ENCODE measurements around the gene UBE3C.
"Not testable (repeated sequence)": the region's sequence is repeated elsewhere in the genome, so short reads cannot be mapped to it uniquely, and the experiment has no call there.

The UBE3C gene

GRCh38 chr7:157138424-157139110 is at the start of gene UBE3C:
Gene UBE3C, plus strand, starts transcription at chr7:157138926. Its CDS starts 347 bp downstream, at chr7:157139273.
- peak; percentile 79 for DNase-seq

DNA sequence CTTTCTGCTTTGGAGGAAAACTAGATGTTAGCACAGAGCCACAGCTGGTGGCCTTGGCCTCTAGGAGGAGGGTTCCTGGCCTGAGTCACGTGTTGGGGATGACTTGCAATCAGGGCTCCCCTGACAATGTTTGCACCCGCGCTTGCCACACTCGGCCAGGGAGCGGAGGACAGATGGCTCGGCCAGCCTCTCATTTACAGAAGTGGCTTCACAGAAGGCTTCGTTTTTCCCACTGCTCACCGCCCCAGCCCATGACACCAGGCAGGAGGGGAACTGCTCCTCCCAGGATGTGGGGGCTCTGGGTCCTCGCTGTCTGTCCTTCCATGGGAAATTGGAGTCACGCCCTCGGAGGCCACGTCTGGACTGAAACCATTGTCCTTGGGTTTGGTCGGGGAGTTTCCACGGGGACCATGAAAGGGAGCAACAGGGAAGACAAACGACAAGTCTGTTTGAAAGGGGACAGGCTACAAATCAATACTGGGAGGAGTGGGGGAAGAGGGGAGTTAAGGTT is 49.6 kb upstream of the UBE3C start:
- DNase-seq = no peak

DNA sequence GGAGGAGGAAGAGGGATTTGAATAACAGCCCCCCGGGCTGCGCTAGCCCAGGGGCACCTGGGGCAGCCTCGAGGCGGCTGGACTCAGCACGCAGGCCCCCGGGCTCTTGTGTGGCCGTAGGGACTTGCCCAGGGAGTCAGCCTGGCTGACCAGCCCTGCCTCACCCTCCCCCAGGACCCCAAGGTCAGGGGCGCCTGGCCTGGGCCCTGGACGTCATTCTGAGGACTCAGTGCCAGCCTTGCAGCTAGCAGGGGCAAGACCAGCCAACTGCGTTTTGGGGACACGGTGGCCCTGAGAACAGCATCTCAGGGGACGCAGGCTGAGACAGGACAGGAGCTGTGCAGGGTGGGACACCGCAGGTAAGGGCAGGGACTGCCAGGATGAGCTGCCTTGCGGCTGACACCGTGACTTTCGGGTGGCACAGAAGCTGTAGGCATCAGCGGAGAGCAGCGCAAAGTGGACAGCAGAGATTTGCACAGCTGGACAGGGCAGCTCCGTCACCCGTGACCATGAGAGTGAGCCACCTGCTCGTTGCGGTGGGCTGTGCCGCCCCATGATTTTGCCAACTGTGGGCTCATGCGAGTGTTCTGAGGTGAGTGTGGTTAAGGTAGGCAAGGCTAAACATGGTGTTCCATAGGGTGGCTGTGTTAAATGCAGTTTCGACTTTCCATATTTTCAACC is 48.1 kb upstream of the UBE3C start:
- no peak for DNase-seq

GRCh38 chr7:157096286-157097055 is 42.3 kb upstream of the UBE3C start:
- no peak for DNase-seq

- DNase-seq = no peak
These were observed 41.7 kb upstream of the UBE3C start for GRCh38 chr7:157097056-157097329.

- no peak for DNase-seq
These were observed 41.2 kb upstream of the UBE3C start for GRCh38 chr7:157097569-157097968.

GRCh38 chr7:157100005-157100404 is 38.7 kb upstream of the UBE3C start:
- not testable (repeated sequence) for DNase-seq

DNA sequence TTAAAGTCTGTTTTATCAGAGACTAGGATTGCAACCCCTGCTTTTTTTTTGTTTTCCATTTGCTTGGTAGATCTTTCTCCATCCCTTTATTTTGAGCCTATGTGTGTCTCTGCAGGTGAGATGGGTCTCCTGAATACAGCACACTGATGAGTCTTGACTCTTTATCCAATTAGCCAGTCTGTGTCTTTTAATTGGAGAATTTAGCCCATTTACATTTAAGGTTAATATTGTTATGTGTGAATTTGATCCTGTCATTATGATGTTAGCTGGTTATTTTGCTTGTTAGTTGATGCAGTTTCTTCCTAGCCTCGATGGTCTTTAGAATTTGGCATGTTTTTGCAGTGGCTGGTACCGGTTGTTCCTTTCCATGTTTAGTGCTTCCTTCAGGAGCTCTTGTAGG is 35.1 kb upstream of the UBE3C start:
- DNase-seq = not testable (repeated sequence)

DNA sequence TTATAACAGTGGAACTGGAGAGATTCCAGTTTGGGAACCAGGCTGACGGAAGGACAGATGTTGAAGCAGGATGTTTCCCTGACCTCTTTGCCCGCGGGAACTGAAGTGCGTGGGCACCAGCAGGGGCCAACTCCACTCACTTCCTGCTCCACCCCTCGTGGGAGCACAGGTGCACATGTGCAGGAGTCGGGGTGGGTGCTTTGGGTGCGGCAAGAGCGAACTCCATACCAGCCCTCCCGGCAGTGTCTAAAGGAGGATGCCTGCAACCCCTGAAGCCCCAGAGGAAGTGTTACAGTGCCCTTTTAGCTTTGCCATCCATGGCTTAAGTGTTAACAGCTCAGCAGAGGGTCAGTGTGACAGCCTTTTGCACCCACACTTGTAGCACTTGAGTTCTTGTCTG is 27.4 kb upstream of the UBE3C start:
- no peak for DNase-seq

DNA sequence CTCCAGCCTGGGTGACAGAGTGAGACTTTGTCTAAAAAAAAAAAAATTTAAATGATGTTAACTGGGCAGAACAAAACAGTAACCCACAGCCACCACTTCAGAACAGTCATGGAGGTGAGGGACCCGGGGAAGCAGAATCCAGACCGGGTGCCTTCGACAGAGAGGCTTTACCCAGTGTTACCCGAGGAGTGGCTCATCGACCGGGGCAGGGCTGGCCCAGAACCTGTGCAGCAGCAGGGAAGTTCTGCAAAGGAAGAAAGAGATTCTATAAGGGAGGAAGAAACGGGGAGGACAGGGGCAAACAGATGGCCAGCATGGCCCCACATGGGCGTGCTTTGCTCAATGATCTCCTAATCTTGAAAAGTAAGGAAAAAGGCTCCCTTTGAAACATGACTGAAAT is 26.0 kb upstream of the UBE3C start:
- no peak for DNase-seq

- no peak for DNase-seq
These were observed 25.1 kb upstream of the UBE3C start for GRCh38 chr7:157113607-157114006.

DNA sequence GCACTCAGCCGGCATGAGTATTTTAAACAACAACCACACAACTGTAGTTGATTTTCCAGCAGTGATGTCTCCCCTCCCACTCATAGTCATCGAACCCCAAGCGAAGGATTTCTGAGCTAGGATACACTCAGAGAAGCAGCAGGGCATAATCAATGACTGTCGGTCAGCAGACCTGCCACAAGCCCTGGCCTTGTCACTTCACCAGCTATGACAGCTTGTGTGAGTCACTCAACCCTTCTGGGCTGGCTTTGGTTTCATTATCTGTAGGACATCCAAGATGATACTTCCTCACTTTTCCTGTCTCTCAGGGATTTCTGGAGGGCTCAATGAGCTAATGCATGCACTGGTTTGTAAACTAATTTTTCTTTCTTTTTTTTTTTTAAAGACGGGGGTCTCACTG is 22.0 kb upstream of the UBE3C start:
- DNase-seq = no peak

- no peak for DNase-seq
These were observed 20.9 kb upstream of the UBE3C start for GRCh38 chr7:157117796-157118195.

DNA sequence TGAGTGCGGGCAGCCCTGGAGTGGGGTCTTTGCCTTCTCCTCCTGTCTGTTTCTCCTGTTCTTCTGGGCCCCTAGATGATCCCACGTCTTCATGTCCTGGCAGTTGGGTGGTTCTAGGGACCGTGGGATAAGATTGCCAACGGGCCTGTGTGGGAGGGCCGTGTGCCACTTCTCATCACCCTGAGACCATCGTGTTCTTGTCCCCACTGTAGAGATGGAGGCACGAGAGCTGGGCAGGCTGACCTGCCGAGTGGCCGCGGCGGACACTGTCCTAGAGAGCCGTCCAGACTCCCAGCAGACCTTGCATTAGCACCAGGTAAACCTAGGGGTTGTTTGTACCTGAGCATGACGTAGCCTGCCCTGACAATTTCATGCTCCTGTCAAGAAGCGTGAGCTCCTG is 18.5 kb upstream of the UBE3C start:
- DNase-seq = no peak

- DNase-seq = no peak
These were observed 17.5 kb upstream of the UBE3C start for GRCh38 chr7:157121184-157121715.

DNA sequence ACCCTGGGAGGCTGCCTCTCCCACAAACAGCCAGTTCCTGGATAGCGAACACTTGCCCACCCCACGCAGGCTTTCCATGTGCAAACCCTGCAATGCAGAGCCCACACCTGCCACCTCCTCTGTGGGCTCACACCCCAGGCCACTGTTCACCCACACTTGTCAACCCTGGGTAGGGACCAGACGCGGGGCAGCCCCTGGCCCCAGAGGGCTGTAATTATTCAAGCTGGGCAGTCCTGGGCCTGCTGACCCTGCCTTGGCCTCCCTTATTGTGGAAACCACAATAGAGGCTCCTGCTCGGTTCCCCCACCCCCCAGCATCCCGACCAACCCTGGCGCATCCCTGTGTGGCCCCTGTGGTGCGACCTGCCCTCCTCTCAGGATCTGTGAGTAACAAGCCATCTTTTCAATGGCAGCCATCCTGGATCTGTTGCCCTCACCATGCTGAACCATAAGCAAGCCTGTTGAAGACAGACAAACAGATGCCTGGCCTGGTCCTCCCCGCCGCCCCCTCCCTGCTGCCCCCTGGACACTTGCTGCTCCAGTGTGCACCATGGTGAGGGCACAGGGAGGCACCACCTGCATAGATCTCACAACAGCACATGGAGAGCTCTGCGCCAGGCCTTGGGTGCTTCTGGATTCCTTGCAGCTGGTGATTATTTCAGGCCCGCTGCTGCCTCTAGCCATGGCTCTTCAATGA is 15.8 kb upstream of the UBE3C start:
- no peak for DNase-seq

DNA sequence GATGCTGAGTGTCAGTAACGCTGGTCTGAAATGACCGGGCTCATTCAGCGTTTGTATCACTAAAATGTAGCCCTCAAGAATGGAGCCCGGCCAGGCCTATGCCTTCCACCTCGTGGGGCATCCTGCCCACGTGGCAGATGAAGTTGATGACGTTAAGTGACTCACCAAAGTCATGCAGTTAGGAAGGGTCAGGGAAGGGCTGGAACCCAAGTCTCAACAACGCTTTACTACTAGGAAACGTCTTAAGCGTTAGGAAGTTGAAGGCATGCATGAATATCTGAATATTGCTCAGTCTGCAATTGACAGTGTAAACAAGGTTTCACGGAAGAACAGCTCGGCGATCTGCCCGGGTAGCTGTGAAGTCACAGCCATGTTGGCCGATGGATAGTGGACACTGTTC is 14.0 kb upstream of the UBE3C start:
- no peak for DNase-seq

DNA sequence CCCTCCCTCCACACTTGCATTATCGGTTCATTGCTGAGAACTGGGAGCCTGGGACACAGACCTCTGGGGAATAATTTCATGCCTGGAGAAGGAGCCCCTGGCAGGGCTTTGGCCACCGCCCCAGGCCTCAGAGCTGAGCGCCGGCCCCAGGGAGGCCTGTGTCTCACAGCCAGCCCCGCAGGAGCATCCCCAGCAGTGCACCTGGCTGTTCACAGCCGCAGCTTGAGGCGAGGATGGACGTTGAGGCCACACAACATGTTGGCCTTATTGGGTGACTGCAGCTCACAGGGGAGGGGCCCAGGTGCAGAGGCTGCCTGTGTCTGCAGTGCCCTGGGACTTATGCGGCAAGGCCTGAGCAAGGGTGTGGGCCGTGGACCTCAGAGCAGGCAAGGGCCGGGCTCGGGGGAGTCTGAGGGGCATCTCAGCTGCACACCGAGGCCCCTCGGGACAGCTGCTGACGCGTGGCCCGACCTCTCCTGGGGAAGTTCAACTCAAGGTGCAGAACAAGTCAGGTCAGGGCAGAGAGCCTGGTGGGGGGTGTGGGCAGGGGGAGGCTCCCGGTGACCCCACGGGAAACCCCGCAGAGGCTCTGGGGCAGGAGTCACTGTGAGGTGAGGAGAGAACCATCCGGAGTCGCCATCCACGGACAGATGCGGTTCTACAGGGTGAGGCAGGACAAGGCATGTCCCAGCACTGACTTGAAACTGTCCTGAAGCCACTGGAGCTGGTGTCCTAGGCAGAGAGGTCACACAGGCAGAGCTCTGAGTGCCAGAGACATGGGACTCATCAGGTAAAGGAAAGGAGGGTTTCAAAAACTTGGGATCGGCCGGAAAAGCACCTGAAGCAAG is 13.1 kb upstream of the UBE3C start:
- DNase-seq = no peak

- no peak for DNase-seq
These were observed 11.8 kb upstream of the UBE3C start for GRCh38 chr7:157126921-157127320.

DNA sequence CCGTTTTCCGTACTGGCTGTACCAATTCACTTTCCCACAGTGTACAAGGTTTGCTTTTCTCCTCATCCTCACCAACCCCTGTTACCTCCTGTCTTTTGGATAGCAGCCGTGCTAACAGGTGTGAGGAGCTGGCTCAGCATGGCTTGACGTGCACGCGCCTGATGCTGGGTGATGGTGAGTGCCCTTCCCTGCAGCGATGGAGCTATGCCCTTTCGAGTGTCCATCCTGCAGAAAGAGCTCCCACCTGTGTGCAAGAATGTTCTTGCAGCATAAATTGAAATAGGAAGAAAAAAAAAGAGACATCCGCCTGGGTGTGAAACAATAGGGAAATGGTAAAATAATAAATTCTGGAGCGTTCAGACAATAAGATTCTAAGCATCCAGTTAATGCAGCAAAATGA is 9.5 kb upstream of the UBE3C start:
- no peak for DNase-seq

GRCh38 chr7:157129907-157130460 is 8.7 kb upstream of the UBE3C start:
- no peak for DNase-seq

DNA sequence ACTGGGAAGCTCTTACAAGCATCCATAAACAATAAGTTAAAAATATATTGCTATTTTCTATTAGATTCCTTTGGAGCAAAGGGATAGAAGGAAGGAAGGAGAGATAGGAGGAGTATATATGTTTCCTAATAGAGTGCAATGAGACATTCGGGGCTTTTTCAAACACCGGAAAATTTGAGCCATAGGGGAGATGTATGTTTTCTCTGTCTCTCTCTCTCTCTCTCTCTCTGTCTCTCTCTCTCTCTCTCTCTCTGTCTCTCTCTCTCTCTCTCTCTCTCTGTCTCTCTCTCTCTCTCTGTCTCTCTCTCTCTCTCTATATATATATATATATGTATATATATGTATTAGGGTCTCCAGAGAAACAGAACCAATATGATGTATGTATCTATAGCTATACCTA is 7.9 kb upstream of the UBE3C start:
- DNase-seq = not testable (repeated sequence)

All from NCI-H1417 treated with DMSO at 0.1 percent for 48 hours (cell line).